Activated CD4-positive, alpha-beta T cell treated with anti-CD3 and anti-CD28 coated beads for 1 hour (primary cell): ENCODE data around the gene POLE2.
"Not testable (repeated sequence)": the region's sequence is repeated elsewhere in the genome, so short reads cannot be mapped to it uniquely, and the experiment has no call there.

Source experiments
- DNase-seq: peaks from one replicate; pipeline ENCODE4 v3.0.0-alpha.2; 2020

Gene POLE2

GRCh38 chr14:49687942-49688700 lies at the start of gene POLE2:
Gene POLE2, minus strand, starts transcription at chr14:49688214. Its CDS starts 11 bp downstream, at chr14:49688203.
- DNase-seq, result peak; percentile 63

- DNase-seq, result not testable (repeated sequence)
Measured at GRCh38 chr14:49735669-49736068, 47.7 kb upstream of the POLE2 start.

GRCh38 chr14:49733836-49734235 lies 45.8 kb upstream of the POLE2 start:
- no peak for DNase-seq

GRCh38 chr14:49732896-49733295 lies 44.9 kb upstream of the POLE2 start:
- DNase-seq, result no peak

- no peak for DNase-seq
Measured at GRCh38 chr14:49727171-49727570, 39.2 kb upstream of the POLE2 start.

GRCh38 chr14:49721733-49722435 lies 33.9 kb upstream of the POLE2 start:
- DNase-seq, result not testable (repeated sequence)

GRCh38 chr14:49720744-49721143 lies 32.7 kb upstream of the POLE2 start:
- DNase-seq, result no peak

- not testable (repeated sequence) for DNase-seq
Measured at GRCh38 chr14:49710993-49711392, 23.0 kb upstream of the POLE2 start.

GRCh38 chr14:49704471-49704870 lies 16.5 kb upstream of the POLE2 start:
- not testable (repeated sequence) for DNase-seq

GRCh38 chr14:49703965-49704364 lies 16.0 kb upstream of the POLE2 start:
- no peak for DNase-seq

- DNase-seq, result no peak
Measured at GRCh38 chr14:49702725-49703124, 14.7 kb upstream of the POLE2 start.

GRCh38 chr14:49693735-49694124 lies 5.7 kb upstream of the POLE2 start:
- not testable (repeated sequence) for DNase-seq

- peak; percentile 67 for DNase-seq
Measured at GRCh38 chr14:49692811-49693734, 5.1 kb upstream of the POLE2 start, which contains the start of gene KLHDC1. Gene KLHDC1, plus strand, starts transcription at chr14:49693120. Its CDS starts 75 bp downstream, at chr14:49693195.

GRCh38 chr14:49692193-49692757 lies 4.3 kb upstream of the POLE2 start:
- no peak for DNase-seq

GRCh38 chr14:49691031-49691430 lies 3.0 kb upstream of the POLE2 start:
- no peak for DNase-seq

- no peak for DNase-seq
Measured at GRCh38 chr14:49688701-49689030, 652 bp upstream of the POLE2 start.

- no peak for DNase-seq
Measured at GRCh38 chr14:49686425-49686824, 1.6 kb downstream of the POLE2 start.

GRCh38 chr14:49679271-49679670 lies 8.7 kb downstream of the POLE2 start:
- no peak for DNase-seq

- no peak for DNase-seq
Measured at GRCh38 chr14:49677643-49678042, 10.4 kb downstream of the POLE2 start.

- no peak for DNase-seq
Measured at GRCh38 chr14:49673586-49673985, 14.4 kb downstream of the POLE2 start.

GRCh38 chr14:49670475-49670874 lies 17.5 kb downstream of the POLE2 start:
- DNase-seq, result no peak

GRCh38 chr14:49659526-49660455 lies 28.2 kb downstream of the POLE2 start:
- DNase-seq, result no peak
